ENCODE measurements around the gene GBA3. TPM values are rescaled to one million over a fixed set of nuclear protein-coding genes. Genes with fewer than 3 reads are reported as not detected.

Gene GBA3
- total RNA-seq, 6 experiments from 2014 or later: 15.4 to 115 (median 60.7) TPM

DNA sequence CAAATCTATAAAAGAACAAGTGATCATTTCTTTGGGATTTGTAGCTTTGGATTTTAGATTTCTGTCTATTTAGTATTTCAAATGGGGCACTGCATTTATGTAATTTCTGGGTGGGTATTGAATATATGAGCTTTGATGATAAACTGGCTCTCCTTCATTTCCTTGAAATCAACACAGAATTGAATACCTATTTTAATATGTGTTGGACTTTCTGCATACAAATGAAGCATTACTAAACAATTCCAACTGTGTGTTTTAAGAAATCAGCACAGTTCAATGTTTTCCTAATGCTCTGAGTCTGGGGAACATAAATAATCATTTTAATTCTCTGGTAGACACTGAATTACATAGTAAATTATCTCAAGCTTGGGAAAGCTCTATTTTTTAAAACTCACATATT lies 42.0 kb upstream of the GBA3 start:
- H3K4me1 ChIP-seq: peaks cover 0 to 12% (median 0%) of the 10 kb centered on the region in 4 donors
- TF ChIP-seq POLR2A (IDR thresholded peaks at IDR 0.05): no peak
- TF ChIP-seq, protein P1, sequence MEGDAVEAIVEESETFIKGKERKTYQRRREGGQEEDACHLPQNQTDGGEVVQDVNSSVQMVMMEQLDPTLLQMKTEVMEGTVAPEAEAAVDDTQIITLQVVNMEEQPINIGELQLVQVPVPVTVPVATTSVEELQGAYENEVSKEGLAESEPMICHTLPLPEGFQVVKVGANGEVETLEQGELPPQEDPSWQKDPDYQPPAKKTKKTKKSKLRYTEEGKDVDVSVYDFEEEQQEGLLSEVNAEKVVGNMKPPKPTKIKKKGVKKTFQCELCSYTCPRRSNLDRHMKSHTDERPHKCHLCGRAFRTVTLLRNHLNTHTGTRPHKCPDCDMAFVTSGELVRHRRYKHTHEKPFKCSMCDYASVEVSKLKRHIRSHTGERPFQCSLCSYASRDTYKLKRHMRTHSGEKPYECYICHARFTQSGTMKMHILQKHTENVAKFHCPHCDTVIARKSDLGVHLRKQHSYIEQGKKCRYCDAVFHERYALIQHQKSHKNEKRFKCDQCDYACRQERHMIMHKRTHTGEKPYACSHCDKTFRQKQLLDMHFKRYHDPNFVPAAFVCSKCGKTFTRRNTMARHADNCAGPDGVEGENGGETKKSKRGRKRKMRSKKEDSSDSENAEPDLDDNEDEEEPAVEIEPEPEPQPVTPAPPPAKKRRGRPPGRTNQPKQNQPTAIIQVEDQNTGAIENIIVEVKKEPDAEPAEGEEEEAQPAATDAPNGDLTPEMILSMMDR (IDR thresholded peaks at IDR 0.05): no peak
- no peak for ATAC-seq

DNA sequence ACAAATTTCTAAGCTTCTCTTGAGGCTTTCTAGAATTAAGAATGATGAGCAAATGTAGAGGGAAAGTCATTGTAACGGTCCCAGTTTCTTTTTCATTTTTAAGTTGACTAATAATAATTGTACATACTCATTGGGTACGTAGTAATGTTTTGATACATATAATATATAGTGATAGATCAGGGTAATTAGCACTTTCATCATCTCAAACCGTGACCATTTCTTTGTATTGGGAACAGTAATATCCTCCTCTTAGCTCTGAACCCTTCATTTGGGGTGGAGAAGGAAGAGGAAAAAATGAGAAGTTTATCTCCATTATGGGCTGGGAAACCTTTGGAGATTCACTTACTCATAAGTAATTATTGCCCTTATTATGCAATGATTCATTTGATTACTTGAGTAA lies 39.0 kb upstream of the GBA3 start:
- 82% methylated on average over 3 of the region's 3 CpGs for WGBS (ENCODE audit: insufficient coverage, low coverage, low lambda C conversion rate, missing lambda C conversion rate)
- no peaks in the 10 kb centered on the region for H3K4me1 ChIP-seq
- H3K9me3 ChIP-seq: no peaks in the 10 kb centered on the region
- H3K36me3 ChIP-seq: no peaks in the 10 kb centered on the region
- intact Hi-C loops (cut with DNase I): no loop called here
- TF ChIP-seq, protein P1 (IDR thresholded peaks at IDR 0.05): no peak
- no peak for TF ChIP-seq POLR2A (IDR thresholded peaks at IDR 0.05)
- H3K4me3 ChIP-seq: no peak overlapping the region
- H3K27me3 ChIP-seq: no peaks in the 10 kb centered on the region
- ATAC-seq: no peak
- H3K27ac ChIP-seq: no peak overlapping the region
- DNase-seq: no peak

More for the DNA sequence above, 42.0 kb upstream of the GBA3 start:
- H3K27ac ChIP-seq: no peak overlapping the region
- no peaks in the 10 kb centered on the region for H3K9me3 ChIP-seq
- DNase-seq: no peak
- intact Hi-C loops (cut with DNase I): no loop called here
- H3K4me3 ChIP-seq: no peak overlapping the region
- H3K36me3 ChIP-seq: no peaks in the 10 kb centered on the region
- H3K27me3 ChIP-seq: no peaks in the 10 kb centered on the region

DNA sequence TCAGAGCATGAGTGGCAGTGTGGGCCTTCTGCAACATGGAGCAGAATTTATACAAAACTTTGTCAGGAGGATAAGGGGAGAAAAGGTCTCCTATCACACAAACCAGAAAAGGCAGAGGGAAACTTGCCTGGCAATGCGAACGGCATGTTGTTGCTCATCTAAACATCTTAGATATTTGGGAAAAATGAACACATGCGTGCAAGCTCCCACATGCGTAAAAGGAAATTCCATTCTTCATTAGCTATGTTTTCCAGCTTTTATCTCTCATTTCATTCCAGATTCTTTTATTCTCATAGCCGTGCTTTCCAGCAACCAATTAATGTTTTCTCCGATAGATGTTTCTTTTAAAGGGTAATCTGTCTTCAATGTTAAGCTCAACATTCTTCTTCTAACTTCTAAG lies 31.3 kb upstream of the GBA3 start:
- Histone ChIP-seq H3K36me3 (no peaks in the 10 kb centered on the region), H3K27ac (no peak overlapping the region), H3K4me1 (no peaks in the 10 kb centered on the region), H3K4me3 (no peak overlapping the region), H3K27me3 (no peaks in the 10 kb centered on the region), H3K9me3 (no peaks in the 10 kb centered on the region)
- ATAC-seq (no peak), DNase-seq (no peak)
- TF ChIP-seq, protein P1 (IDR thresholded peaks at IDR 0.05): no peak
- no peak for TF ChIP-seq POLR2A (IDR thresholded peaks at IDR 0.05)
- 81% methylated on average over 6 of the region's 6 CpGs for WGBS (ENCODE audit: insufficient coverage, low coverage, low lambda C conversion rate, missing lambda C conversion rate)
- intact Hi-C loops (cut with DNase I): no loop called here

- Histone ChIP-seq H3K36me3 (no peaks in the 10 kb centered on the region), H3K4me3 (no peak overlapping the region), H3K9me3 (no peaks in the 10 kb centered on the region), H3K27ac (no peak overlapping the region), H3K4me1 (peaks cover 0 to 8% (median 0%) of the 10 kb centered on the region in 4 donors), H3K27me3 (no peaks in the 10 kb centered on the region)
- no peak for TF ChIP-seq POLR2A (IDR thresholded peaks at IDR 0.05)
- TF ChIP-seq, protein P1 (IDR thresholded peaks at IDR 0.05): no peak
- WGBS (ENCODE audit: insufficient coverage, low coverage, low lambda C conversion rate, missing lambda C conversion rate): 57% methylated on average over 3 of the region's 3 CpGs
- DNase-seq (no peak), ATAC-seq (peak in 2 of 4 donors; percentile 44 to 66)
- intact Hi-C loops (cut with DNase I): no loop called here
Observed at GRCh38 chr4:22667332-22667940, 25.3 kb upstream of the GBA3 start.

- H3K27ac ChIP-seq: peak overlapping the region in 2 of 3 donors; percentile 5 to 10
- H3K9me3 ChIP-seq: no peaks in the 10 kb centered on the region
- H3K27me3 ChIP-seq: no peaks in the 10 kb centered on the region
- DNase-seq (no peak), ATAC-seq (peak; percentile 33 to 82 (median 51))
- intact Hi-C loops (cut with DNase I): no loop called here
- peaks cover 0 to 8% (median 0%) of the 10 kb centered on the region in 4 donors for H3K4me1 ChIP-seq
- H3K36me3 ChIP-seq: no peaks in the 10 kb centered on the region
- H3K4me3 ChIP-seq: no peak overlapping the region
- no peak for TF ChIP-seq POLR2A (IDR thresholded peaks at IDR 0.05)
- TF ChIP-seq, protein P1 (IDR thresholded peaks at IDR 0.05): no peak
Observed at GRCh38 chr4:22668301-22668700, 24.4 kb upstream of the GBA3 start.

Measured in right lobe of liver (tissue), 6 donors.